K562 (cell line): ENCODE data around the gene UBE2D2. TPM values are rescaled to one million over a fixed set of nuclear protein-coding genes. Genes with fewer than 3 reads are reported as not detected.

Experiments
- ATAC-seq: fragments of 200-7000 bp; cut with Tn5 transposase; 3 replicates; pipeline ENCODE4 v1.9.1; 2020; ENCODE audit warnings: moderate library complexity
- BruUV-seq: library from RNA; stranded (reverse); fragments of 400-500 nt; replicated peaks from 2 replicates; lab custom pipeline; 2021; lab: Mats Ljungman, UMichigan
- CTCF ChIA-PET: fragments of 300-600 bp; formaldehyde crosslinking; extraction: SDS; loops from one replicate; lab custom pipeline; 2021; ENCODE audit warnings: low intra/inter-chr PET ratio; lab: Yijun Ruan, JAX
- POLR2A ChIA-PET: fragments of 300-600, 350-650 bp; sonication (Branson Sonifier 250); formaldehyde crosslinking; extraction: SDS; loops from one replicate; lab custom pipeline; 2021; ENCODE audit warnings: antibody characterized with exemption, inconsistent platforms; lab: Yijun Ruan, JAX
- DNase-seq, 4 experiments: peaks; one replicate each; pipeline versions ENCODE4 v3.0.0 to v3.0.0-alpha.2; 2011 to 2018; ENCODE audit warnings: low spot score in 3 of 4, mixed read lengths in 3 of 4; ENCODE audit errors: extremely low read depth in 1 of 4
- FAIRE-seq: peaks from 2 replicates; lab custom pipeline; 2011; peaks lifted over from hg19 to GRCh38; lab: Jason Lieb, UNC
- H2AFZ ChIP-seq: 2 replicates; pipeline ENCODE4 v1.6.0; 2011; ENCODE audit warnings: low read depth, low read length, control low read depth, inconsistent platforms
- H3K27ac ChIP-seq: fragments of 200-600 bp; 3 replicates; pipeline ENCODE4 v1.8.0; 2011; ENCODE audit warnings: low read depth, mild to moderate bottlenecking, control low read depth, inconsistent platforms, low read length, moderate library complexity, mixed read lengths; ENCODE audit errors: extremely low read depth
- H3K27me3 ChIP-seq, 2 experiments: fragments of 300-600 bp in 1 of 2; 2 replicates in 1 of 2; 3 replicates in 1 of 2; pipeline versions ENCODE4 v1.6.0 to v1.8.0; 2011; ENCODE audit warnings: inconsistent platforms in 2 of 2, low read length in 2 of 2, mild to moderate bottlenecking in 1 of 2, mixed read lengths in 1 of 2, moderate library complexity in 1 of 2; ENCODE audit not compliant: control insufficient read depth in 2 of 2, insufficient read depth in 2 of 2
- H3K36me3 ChIP-seq: fragments of 300-600 bp; 3 replicates; pipeline ENCODE4 v1.8.0; 2011; ENCODE audit warnings: mild to moderate bottlenecking, low read length, inconsistent platforms; ENCODE audit not compliant: control insufficient read depth, insufficient read depth
- H3K4me1 ChIP-seq, 2 experiments: fragments of 200-600 bp in 1 of 2; replicated peaks in 1 of 2; 2 replicates in 1 of 2; 3 replicates in 1 of 2; pipeline versions ENCODE4 v1.5.1 to v1.8.0; 2011; ENCODE audit warnings: inconsistent platforms in 2 of 2, low read length in 2 of 2, mild to moderate bottlenecking in 1 of 2, mixed read lengths in 1 of 2, moderate library complexity in 1 of 2; ENCODE audit not compliant: control insufficient read depth in 2 of 2, insufficient read depth in 2 of 2
- H3K4me2 ChIP-seq: 2 replicates; pipeline ENCODE4 v1.6.1; 2011; ENCODE audit warnings: low read length, control low read depth, inconsistent platforms, mixed read lengths; ENCODE audit not compliant: insufficient read depth
- H3K4me3 ChIP-seq: fragments of 200-600 bp; sonication (generic), shearing (Covaris generic); 2 replicates; pipeline ENCODE4 v1.5.1; 2016; ENCODE audit warnings: control low read depth, inconsistent platforms
- H3K79me2 ChIP-seq: fragments of 200-600 bp; 3 replicates; pipeline ENCODE4 v1.8.0; 2011; ENCODE audit warnings: low read length, inconsistent platforms; ENCODE audit not compliant: control insufficient read depth, insufficient read depth
- H3K9ac ChIP-seq, 2 experiments: 2 replicates each; pipeline versions ENCODE4 v1.6.0 to v1.6.1; 2011; ENCODE audit warnings: low read depth in 2 of 2, low read length in 2 of 2, control low read depth in 1 of 2, inconsistent platforms in 1 of 2, mild to moderate bottlenecking in 1 of 2, mixed read lengths in 1 of 2; ENCODE audit not compliant: insufficient read depth in 1 of 2
- H3K9me1 ChIP-seq: one replicate; pipeline ENCODE4 v1.6.0; 2011; ENCODE audit warnings: inconsistent platforms, mild to moderate bottlenecking, low read length, moderate library complexity; ENCODE audit not compliant: control insufficient read depth, insufficient read depth
- H3K9me3 ChIP-seq: replicated peaks from 2 replicates; pipeline ENCODE4 v1.5.1; 2011; ENCODE audit warnings: low read depth, low read length, inconsistent platforms; ENCODE audit not compliant: control insufficient read depth, insufficient read depth
- H4K20me1 ChIP-seq: replicated peaks from 2 replicates; pipeline ENCODE4 v1.6.1; 2011; ENCODE audit warnings: low read length, inconsistent platforms, mixed read lengths; ENCODE audit not compliant: control insufficient read depth, insufficient read depth
- BHLHE40 ChIP-seq: IDR thresholded peaks from 2 replicates; pipeline ENCODE4 v1.6.1; 2011; ENCODE audit warnings: low read length, improper control_type of control experiment
- NFE2 ChIP-seq: IDR thresholded peaks from 2 replicates; pipeline ENCODE4 v1.6.1; 2014; ENCODE audit warnings: antibody characterized with exemption, low read depth
- POLR2A ChIP-seq: fragments of 450-650 bp; conservative IDR thresholded peaks from 2 replicates; pipeline ENCODE4 v1.6.1; 2016
- WGBS: fragments of 100-300 bp; shearing (Covaris generic); methylation state at CpG from one replicate; pipeline ENCODE4 v1.1.6; 2016; ENCODE audit warnings: low coverage, mixed read lengths; ENCODE audit not compliant: insufficient coverage; ENCODE audit errors: missing lambda C conversion rate; 5-methylcytosine and 5-hydroxymethylcytosine counted together
- in situ Hi-C: fragments of 300-500 bp; cut with MboI; formaldehyde crosslinking; loops from 4 replicates; pipeline ENCODE4 v1.15.0; 2018; ENCODE audit warnings: inconsistent platforms, mixed read lengths
- intact Hi-C: fragments of 100-400 bp; cut with micrococcal nuclease; formaldehyde crosslinking; loops from 2 replicates; pipeline ENCODE4 v1.14.2; 2022
- polyA plus RNA-seq, 8 experiments: library from polyadenylated mRNA; depleted of rRNA in 4 of 8; stranded (reverse) in 5 of 8; unstranded in 3 of 8; fragments of >200 nt; fragmentation: Nextera tagmentation in 2 of 8; fragmentation: Illumina TruSeq in 1 of 8; extraction: Ambion mirVana in 2 of 8; extraction: Trizol in 1 of 8; gene quantifications; 2 replicates each; pipeline versions ENCODE4 v1.2.1 to v1.2.3, GENCODE V29; 2011 to 2014; ENCODE audit warnings: inconsistent platforms in 1 of 8, missing spikeins in 1 of 8
- total RNA-seq, 7 experiments: library from RNA; depleted of rRNA in 6 of 7; stranded (reverse); fragments of >200 nt in 6 of 7; fragmentation: Illumina TruSeq in 2 of 7; extraction: Trizol in 2 of 7; gene quantifications; 2 replicates each; pipeline versions ENCODE4 v1.2.1 to v1.2.3, GENCODE V29; 2011 to 2021; ENCODE audit warnings: low replicate concordance in 1 of 7

Gene UBE2D2
- total and polyA plus RNA-seq, 9 of the 15 experiments (the other 6 are each of a cell fraction or from before 2014, with no cell fraction given), result 53.6 to 198 (median 122) TPM

GRCh38 chr5:139631520-139632165 lies 70.5 kb downstream of the UBE2D2 start:
- no peak overlapping the region for H2AFZ ChIP-seq
- POLR2A ChIA-PET, result interaction anchor here (0.9 to 2.4 kb wide), 4 partner anchors 10 to 134 kb away, joined by 4 to 7 read pairs (median 4); partner anchors contain the start of gene CXXC5
- in situ Hi-C loops, result loop anchor here (5.0 to 10.0 kb wide), 2 partner anchors 131 to 223 kb away; no protein-coding TSS in a partner anchor

More at GRCh38 chr5:139631520-139632165, 70.5 kb downstream of the UBE2D2 start:
- intact Hi-C loops, result loop anchor here (2.0 to 10.0 kb wide), 3 partner anchors 209 to 333 kb away; no protein-coding TSS in a partner anchor
- Histone ChIP-seq H3K9me3 (no peaks in the 10 kb centered on the region), H3K9ac (no peak overlapping the region), H3K27ac (no peak overlapping the region), H3K4me1 (peaks cover 12 to 14% of the 10 kb centered on the region in 2 experiments; a peak in 4 of 5 replicates), H3K4me2 (no peak overlapping the region), H3K9me1 (peaks cover 2% of the 10 kb centered on the region), H3K36me3 (peaks cover 42% of the 10 kb centered on the region), H4K20me1 (0 out of 2 replicates have a peak, but pooled peaks cover 3% of the 10 kb centered on the region), H3K4me3 (no peak overlapping the region), H3K27me3 (no peaks in the 10 kb centered on the region), H3K79me2 (peaks cover 11% of the 10 kb centered on the region; the same call in 2 of the 3 replicates)
- DNase-seq (no peak), FAIRE-seq (no peak), ATAC-seq (no peak)
- no TSS peak for BruUV-seq
- 67% methylated on average over 3 of the region's 3 CpGs for WGBS
- TF ChIP-seq NFE2 (no peak), POLR2A (0 out of 2 replicates have a peak, but pooled peaks have one; percentile 17), BHLHE40 (no peak)
- CTCF ChIA-PET, result no interaction called here
